Mucosa of gallbladder (tissue), 1 donor: ENCODE measurements around the gene MR1. TPM values are rescaled to one million over a fixed set of nuclear protein-coding genes. Genes with fewer than 3 reads are reported as not detected.

Experiments used
- DNase-seq: peaks from one replicate; pipeline ENCODE4 v3.0.0-alpha.2; 2020; ENCODE audit warnings: low spot score
- total RNA-seq: library from RNA; stranded (reverse); gene quantifications from one replicate; pipeline ENCODE4 v1.2.1, GENCODE V29; 2021
- donor health status: DM: no; HTN: no; CAD: no.

The MR1 gene
- total RNA-seq, 1 donor from 2014 or later: 26.9 TPM

DNA sequence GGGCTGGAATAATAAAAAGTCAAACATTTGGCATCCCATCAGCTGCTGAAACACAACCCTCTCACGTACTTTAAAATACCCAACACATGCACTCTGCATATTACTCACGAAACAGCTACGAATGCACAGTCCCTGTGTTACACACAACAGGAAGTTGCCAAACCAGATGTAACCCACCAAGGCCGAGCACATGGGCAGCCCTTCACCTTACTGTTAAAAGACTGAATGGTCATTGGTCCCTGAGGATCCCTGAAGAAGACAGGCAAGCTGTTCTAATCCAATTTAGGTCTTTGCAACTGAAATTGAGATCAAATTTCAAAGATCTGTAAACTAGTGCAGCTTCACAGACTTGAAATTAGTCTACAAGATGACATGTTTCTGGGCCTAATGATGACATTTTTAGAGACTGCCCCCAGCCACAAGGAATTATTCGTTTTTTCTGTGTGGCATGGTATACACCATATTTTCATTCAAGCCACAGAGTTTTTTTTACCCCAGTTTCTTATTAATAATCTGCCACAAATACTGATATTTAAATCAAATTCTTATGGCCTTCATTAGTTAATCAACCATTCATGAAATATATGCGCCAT is 29.1 kb downstream of the MR1 start:
- peak; percentile 19 for DNase-seq

DNA sequence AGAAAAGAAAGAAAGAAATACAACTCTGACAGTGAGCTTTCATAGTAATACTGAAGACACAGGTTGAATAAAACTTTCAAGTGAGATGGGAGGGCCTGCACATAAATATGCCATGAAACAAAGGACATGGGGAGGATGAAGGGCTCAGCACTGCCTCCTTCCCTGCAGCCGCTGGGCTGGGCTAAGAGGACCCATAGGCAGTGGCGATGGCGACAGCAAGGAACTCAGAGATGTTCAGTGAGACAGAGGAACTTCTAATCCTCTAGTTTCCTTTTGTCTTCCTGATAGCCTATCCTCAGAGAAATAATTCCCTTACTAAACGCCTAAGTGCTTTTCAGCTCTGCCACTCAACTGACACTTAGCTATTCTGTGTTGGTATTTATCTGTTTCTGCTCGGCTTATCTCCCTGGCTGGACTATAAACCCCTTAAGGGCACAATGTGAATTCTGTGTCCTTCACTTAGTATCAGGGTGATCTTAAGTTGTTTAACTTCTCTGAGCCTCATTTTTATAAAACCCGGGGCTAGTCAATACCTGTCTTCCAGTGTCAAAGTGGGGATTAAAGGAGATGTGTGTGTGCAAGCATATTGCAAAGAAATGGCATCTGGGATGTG is 30.3 kb downstream of the MR1 start:
- DNase-seq: no peak

DNA sequence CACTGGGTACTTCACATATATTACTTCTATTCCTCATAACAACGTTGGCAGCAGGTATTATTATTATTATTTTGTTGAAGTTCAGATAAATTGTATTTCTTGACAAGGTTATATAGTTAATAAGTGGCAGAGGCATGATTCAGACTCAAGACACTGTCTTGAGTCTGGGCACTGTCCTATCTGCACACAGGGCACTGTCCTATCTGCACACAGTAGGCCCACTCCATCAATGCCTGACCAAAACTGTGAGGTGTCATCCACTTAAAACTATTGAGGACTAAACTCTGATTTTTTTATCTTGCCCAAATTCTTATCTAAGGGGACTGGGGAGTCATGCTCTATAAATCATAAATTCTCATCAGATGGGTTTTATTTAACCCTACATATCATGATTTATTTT is 30.9 kb downstream of the MR1 start:
- DNase-seq: no peak

DNA sequence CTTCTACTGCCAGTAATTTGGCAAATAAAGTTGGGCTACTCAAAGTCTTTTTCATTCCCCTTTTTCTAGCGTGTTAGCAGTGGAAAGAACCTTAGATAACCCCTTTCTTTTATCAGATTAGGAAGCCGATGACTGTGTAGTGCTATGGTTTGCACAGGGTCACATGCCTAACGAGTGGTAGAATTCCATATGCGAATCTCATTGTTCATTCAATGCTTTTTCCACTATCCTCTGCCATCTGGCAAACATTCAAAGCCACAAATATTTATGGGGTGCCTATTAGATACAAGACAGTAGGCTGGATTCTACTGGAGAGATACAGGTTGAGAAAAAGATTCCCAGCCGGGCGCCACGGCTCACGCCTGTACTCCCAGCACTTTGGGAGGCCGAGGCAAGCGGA is 39.9 kb downstream of the MR1 start:
- no peak for DNase-seq

DNA sequence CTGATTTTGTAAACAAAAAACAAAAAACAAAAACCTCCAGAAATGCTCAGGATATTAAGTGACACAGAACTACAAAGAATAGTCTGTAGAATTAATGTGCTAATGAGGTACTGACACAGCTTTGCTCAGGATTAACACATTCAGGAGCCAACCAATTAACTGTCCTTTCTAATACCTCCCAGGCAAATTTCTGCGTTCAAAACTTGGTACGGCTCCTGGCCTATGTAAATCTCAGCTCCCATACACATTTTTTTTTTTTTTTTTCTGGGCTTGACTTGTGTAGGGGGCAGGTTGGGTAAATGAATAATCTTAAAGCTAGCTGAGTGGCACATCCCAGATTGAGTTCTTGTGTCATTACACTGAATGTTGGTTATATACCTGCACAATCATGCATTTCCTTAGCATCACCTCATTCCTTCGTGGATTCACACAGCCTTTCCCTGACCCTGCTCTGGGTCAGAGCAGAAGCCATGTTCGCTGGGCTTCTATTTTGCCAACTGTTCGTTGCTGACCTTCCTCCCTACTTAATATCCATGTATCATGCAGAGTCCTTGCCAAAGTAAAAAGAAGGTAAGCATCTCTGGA is 42.1 kb downstream of the MR1 start:
- DNase-seq: no peak

DNA sequence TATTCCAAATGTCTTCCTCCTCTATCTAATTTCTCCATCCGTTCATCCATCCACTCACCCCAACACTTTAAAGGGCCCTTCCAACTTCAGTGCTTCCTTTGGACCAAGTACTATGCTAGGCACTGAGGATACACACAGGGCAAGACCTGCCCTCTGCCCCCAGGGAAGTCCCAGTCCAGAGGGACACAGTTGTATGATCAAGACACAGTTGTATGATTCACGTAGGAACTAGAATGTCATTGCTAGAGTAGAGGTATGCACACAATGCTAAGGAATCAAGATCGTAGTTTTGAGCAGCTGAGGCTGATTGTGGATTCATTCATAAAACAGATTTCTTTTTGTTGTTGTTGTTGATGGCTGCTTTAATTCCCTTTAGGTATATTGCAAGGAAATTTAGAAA is 43.1 kb downstream of the MR1 start:
- no peak for DNase-seq

DNA sequence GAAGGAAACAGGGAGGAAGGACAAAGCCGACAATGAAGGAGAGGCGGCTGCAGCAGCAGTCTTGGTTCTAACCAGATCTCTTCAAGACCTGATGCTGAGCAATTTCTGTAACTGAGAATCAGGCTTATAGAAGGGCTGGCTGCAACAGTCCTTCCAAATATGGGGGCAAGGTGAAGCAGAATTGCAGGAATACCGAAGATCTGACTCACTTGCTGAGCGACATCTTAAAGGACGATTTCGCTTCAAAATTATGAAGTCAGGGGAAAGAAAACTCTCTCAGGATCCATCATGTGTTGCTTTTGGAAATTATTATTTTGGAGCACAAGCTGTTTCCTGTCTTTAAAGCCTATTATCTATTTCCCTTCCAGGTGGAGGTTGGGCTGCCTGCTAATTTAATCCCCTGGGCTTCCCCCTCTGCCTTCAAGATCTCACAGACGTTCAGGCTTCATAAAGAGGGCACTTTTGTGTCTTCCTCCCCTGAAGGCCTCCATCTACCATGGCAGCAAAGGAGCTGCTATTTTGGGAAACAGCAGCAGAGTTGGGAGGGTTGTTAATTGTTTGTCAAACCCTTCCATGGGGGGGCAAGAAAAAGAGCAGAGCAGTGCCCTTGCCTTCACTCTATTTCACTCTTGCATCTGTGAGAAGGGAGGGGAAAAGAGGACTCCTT is 43.9 kb downstream of the MR1 start:
- DNase-seq: no peak

DNA sequence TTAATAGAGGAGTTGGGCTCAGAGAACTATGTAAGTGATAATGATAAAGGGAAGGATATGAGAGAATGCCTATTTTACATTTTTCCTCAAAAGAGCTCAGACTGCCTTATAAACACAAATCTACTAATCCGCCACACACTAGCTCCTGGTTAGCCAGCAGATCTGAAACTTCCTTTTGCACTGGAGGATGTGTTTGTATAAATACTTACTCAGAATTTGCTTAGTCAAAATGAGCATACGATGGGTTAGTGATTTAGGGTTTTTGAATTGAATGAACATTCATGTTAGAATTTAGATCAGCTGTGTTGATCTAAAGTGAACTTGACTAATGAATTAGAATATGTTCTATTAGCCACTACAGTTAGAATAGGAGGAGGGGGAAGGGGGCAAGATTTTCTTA is 45.6 kb downstream of the MR1 start:
- DNase-seq: no peak

DNA sequence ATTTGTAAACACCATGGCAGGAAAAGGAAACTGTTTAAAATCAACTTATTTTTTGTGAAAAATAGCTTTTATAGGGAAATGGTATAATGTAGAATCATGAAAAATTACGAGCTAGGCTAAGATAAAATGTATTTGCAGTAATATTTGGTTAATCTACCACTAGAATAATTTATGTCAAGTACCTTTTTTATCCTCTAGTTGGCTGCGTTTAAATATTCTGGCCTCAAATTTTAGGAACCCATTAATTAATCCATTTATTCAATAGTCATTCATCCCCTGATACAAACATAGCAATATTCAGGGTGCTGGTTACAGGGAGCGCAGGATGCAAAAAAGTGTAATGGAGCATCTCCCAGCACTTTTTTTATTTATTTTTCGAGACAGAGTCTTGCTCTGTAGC is 46.1 kb downstream of the MR1 start:
- DNase-seq: no peak

DNA sequence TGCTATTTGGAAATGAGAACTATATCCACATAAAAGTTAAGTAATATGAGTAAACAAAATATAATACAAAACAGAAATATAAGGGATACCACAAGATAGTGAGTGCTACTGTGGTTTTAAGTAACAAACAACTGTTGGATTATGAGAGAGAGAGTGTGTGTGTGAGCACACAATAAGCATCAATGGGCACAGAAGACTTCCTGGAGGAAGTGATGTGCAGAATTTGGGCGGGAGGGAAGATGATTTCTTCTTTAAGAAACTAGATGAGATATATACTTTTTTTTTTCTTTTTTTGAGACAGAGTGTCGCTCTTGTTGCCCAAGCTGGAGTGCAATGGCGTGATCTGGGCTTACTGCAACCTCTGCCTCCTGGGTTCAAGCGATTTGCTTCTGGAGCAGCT is 46.8 kb downstream of the MR1 start:
- DNase-seq: no peak

DNA sequence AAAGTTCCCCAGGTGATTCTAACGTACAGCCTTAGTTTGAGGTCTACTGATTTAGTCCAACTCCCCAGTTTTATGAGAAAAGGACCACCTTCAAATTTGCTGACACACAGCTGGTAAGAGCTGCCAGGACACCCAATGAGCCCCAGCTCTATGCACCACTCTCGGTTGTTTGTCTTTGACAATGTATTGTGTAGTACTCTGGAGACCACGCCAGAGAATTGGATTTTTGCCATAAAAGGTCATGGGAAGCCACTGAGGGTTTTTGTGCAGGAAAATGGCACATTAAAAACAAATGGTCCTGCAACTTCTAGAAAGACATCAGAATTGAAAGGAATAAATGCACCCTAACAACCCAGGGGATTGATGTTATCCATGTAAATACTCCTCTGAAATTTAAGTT is 47.6 kb downstream of the MR1 start:
- no peak for DNase-seq

DNA sequence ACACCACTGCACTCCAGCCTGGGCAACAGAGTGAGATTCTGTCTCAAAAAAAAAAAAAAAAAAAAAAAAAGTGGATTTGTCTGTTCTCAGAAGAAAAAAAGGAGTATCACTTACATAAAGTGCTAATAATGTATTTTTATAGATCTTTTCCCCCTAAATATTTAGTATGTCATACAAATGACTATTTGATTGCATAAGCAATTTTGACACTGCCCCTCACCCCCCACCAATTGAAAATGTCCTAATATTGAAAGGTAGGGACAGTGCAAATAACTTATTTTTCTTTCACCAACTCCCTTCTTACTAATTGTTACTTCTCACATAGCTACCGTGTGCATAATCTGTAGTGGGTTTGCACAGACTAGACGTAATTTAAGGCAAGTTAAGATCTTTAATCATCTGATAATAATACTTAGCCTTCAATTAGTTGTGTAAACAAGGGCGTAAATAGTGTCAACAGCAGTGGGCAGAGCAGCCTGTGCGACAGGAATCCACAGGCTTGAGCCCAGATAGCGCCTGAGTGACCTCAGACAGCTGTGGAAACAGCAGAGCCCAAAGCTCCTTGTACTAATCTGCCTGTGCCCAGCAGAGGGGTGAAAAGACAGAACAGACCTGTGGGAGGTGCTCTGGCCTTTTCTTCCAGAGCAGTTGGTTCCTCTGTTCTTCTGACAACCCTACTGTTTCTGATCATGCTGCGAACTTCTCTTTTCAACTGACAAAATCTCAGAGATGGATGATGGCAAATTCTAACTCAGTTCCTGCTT is 50.2 kb downstream of the MR1 start:
- peak; percentile 63 for DNase-seq

DNA sequence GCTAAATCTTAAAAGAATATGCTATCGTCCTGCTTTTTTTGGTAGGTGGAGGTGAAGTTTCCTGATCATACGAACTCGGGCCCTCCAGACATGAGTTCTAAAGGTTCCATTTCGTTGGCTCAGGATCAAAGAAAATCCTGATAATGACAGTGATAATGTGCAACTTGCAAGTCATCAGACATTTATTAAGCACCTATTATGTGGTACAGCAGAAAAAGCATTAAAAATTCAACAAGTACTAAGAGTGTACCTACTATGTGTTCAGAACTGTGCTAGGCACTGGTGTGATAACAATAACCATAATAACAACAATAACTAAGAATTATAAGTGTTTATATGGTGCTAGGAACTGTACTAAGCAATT is 50.8 kb downstream of the MR1 start:
- DNase-seq: no peak

DNA sequence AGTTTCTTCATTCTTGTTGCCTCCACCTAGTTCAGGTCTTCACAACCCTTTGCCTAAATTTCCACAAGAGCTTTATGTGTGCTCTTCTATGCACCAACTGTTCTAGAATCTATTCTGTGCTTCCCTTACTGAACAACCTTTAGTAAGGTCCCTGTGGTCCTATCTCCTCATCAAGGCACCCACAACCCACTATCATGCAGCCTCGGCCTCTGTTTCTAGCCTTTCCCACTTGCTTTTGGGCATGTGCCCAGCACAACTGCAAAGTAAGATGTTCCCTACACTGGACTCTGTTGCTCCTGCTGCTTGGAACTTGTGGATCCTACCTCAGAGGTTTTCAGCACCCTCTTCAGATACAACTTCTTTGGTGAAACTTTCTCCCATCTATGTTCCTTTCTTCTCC is 52.3 kb downstream of the MR1 start:
- DNase-seq: no peak

DNA sequence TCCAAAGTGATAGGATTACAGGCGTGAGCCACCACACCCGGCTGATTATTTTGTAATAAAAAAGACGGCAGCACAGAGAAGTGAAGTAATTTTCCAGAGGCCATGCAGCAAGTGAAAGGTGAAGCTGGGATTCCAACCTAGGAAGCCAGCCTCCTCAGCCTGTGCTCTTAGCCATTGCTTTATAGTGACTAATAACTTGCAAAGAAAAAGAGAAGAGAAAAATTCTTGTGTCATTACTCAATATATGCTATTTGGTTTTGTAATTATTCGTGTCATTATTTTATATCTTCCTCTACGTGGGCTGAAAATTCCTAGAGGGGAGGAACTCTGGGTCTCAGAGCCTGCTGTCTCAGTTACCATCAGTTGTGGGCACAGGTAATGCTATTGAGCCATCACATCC is 53.1 kb downstream of the MR1 start:
- DNase-seq: no peak

DNA sequence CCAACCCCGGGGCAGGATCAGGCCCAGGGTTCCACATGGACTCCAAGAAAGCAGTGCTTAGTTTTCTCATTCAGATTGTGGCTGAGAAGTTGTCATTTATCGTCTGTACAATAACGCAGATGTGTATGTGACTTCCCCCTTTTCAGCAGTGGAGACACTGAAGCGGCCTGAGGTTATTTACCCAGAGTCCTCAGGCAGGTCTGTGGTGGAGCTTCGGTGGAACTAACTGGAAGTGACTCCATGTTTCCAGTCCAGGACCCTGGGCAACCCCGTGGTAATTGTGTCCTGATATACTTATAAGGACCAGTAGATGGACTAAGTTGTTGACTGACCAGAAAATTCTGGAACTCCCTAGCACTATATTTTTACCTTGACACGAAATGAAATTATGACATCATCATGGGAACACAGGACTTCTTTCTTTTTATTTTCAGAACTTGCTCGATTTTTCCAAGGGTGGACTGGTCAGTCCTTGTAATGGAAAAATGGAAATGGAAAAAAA is 53.7 kb downstream of the MR1 start:
- DNase-seq: no peak

DNA sequence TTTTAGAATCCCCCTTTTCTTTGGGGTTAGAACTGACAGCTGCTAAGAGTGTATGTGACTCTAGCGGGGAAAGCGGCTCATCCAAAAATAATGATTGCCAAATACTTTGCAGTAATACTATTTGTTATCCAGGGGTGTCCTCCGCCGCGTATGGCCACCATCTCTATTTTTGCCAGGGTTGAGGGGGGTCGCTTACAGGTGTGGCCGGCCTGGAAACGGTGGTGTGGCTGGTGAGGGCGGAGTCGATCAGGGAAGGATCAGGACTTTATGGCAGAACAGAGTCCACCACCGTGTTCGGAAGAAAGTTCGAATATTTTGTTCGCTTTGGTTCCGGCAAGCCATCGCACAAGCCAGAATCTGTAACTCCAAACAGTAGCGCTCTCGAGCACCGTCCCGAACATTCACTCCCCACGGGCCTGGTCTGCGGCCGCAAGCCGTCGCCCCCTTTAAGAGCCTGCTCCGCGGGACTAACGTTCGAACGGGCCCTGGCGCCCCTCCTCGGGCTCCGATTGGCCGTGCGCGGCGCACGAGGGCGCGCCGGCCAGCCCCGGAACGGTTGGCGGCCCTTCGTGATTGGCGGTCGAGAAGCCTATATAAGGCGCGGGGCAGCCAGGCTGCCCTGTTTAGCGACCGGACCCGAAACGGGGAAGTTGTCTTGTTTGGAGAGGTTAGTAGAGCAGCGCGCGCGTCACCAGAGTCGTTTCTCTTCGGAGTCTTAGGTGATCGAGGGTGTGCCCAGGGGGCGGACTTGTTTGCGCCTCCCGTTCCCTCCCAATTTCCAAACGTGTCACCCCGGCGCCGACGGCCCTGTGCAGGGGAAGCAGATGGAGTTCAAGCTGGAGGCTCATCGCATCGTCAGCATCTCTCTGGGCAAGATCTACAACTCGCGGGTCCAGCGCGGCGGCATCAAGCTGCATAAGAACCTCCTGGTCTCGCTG is 54.6 kb downstream of the MR1 start, which contains the start of gene IER5:
TSS of gene IER5 (plus strand) at position 622 of the 938 bp plus-strand sequence. CDS start at position 825, 203 bp downstream.
- peak; percentile 97 for DNase-seq

DNA sequence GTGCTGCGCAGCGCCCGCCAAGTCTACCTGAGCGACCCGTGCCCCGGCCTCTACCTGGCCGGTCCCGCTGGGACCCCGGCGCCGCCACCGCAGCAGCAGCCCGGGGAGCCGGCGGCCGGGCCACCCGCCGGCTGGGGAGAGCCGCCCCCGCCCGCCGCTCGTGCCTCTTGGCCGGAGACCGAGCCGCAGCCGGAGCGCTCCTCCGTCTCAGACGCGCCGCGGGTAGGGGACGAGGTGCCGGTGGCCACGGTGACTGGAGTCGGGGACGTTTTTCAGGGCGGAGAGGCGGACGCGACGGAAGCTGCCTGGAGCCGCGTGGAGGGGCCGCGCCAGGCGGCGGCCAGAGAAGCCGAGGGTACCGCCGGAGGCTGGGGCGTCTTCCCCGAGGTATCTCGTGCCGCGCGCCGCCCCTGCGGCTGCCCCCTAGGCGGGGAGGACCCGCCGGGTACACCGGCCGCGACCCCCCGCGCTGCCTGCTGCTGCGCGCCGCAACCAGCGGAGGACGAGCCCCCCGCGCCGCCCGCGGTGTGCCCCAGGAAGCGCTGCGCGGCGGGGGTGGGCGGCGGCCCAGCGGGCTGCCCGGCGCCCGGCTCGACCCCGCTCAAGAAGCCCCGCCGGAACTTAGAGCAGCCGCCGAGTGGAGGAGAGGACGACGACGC is 55.4 kb downstream of the MR1 start:
- no peak for DNase-seq

DNA sequence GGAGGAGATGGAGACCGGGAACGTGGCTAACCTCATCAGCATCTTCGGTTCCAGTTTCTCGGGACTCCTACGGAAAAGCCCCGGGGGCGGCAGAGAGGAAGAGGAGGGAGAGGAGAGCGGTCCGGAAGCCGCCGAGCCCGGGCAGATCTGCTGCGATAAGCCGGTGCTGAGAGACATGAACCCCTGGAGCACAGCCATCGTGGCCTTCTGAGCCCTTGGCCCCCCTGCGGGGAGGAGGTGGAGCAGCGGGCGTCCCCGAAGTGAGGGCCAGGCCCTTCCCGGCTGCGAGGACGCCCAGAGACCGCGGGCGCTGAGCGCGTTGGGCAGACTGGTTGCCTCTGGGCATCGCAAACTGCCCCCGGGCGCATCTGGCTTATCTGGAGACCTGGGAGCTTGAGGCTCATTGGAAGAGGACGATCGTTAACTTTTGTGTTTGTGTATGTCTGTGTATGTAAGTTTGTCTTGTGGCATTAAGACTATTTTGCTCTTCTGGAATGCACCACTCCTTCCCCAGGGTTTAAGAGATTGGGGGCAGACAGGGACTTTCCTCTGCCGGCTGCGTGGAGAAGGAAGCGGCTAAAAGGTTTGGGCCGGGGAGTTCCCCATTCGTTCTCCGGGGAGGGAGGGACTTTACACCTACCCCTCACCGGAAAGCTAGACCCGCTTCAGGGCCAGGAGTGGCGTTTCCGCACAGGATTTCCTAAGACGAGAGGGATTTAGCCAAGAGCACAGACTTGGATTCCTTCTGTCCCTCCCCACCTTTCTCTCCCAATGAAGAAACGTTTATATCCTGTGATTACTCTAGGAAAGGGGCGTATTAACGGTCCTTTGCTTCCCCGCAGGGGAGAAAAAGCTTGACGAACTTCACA is 56.1 kb downstream of the MR1 start:
- peak; percentile 49 for DNase-seq
